Measurements from ENCODE around the gene PHF13.

Gene PHF13

DNA sequence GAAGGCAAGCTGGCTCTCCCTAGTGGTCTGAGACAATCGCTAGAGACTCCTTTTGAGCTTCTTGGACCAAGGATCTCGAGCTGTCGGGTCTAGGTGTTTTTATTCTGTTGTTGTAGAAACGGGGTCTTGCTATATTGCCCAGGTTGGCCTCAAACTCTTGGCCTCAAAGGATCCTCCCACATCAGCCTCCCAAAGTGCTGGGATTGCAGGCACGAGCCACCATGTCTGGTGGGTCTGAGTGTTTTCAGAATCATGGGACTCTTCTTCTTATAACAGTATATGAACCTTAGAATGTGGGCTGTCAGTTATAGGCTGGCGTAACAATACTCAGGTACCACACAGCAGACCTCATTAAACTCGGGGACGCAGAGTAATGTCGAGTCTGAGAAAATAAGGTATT lies 55.0 kb downstream of the PHF13 start:
- no peak for DNase-seq

- no peak for DNase-seq
Observed at GRCh38 chr1:6672558-6672957, 59.0 kb downstream of the PHF13 start.

All from activated T-cell treated with anti-CD3 and anti-CD28 coated beads for 4 hours (primary cell).